Activated CD8-positive, alpha-beta memory T cell treated with anti-CD3 and anti-CD28 coated beads, Interleukin-2, amount 10 ng/mL, durations not matched to agents 7 days and 5 days (primary cell): Measurements from ENCODE around the gene PHPT1. TPM values are rescaled to one million over a fixed set of nuclear protein-coding genes. Genes with fewer than 3 reads are reported as not detected.
A peak's percentile ranks its signal among the peaks of the same experiment; 100 is the strongest.
"Not testable (repeated sequence)": the region's sequence is repeated elsewhere in the genome, so short reads cannot be mapped to it uniquely, and the experiment has no call there.

Experiments
- ATAC-seq: fragments of 150-1000 bp; cut with Tn5 transposase; one replicate; pipeline ENCODE4 v1.10.0; 2021; ENCODE audit warnings: moderate library complexity
- CTCF ChIA-PET: fragments of 350-600 bp; sonication (Branson Sonifier 250); formaldehyde crosslinking; loops from one replicate; lab custom pipeline; 2021; ENCODE audit warnings: antibody characterized with exemption; lab: Charles Lee
- DNase-seq: peaks from one replicate; pipeline ENCODE4 v3.0.0-alpha.2; 2020
- H3K27ac Mint-ChIP-seq: one replicate; pipeline ENCODE4 v1.8.0; 2021; ENCODE audit warnings: mild to moderate bottlenecking, mixed read lengths
- H3K27me3 Mint-ChIP-seq: one replicate; pipeline ENCODE4 v1.8.0; 2021; ENCODE audit warnings: mixed read lengths
- H3K36me3 Mint-ChIP-seq: one replicate; pipeline ENCODE4 v1.8.0; 2021; ENCODE audit warnings: mild to moderate bottlenecking, mixed read lengths
- H3K4me1 Mint-ChIP-seq: one replicate; pipeline ENCODE4 v1.8.0; 2021; ENCODE audit warnings: mixed read lengths
- H3K4me3 Mint-ChIP-seq: one replicate; pipeline ENCODE4 v1.8.0; 2021; ENCODE audit warnings: mild to moderate bottlenecking, moderate library complexity, mixed read lengths
- H3K9me3 Mint-ChIP-seq: one replicate; pipeline ENCODE4 v1.8.0; 2022; ENCODE audit warnings: low read depth, mixed read lengths
- total RNA-seq, 2 experiments: library from RNA; stranded (reverse); gene quantifications; one replicate each; pipeline ENCODE4 v1.2.3, GENCODE V29; 2021

The PHPT1 gene
- total RNA-seq, 2 experiments from 2014 or later, result 96.8 to 116 TPM

- ATAC-seq, H3K9me3 Mint-ChIP-seq, H3K36me3 Mint-ChIP-seq, DNase-seq: not testable (repeated sequence)
- CTCF ChIA-PET, result interaction anchor here (0.8 to 4.3 kb wide), 36 partner anchors 10 to 243 kb away, joined by 3 to 38 read pairs (median 5); partner anchors contain the start of genes ABCA2, C8G, EDF1 and FBXW5
- Mint-ChIP-seq H3K4me3 (peak overlapping the region; percentile 24), H3K27me3 (peaks cover 20% of the 10 kb centered on the region), H3K27ac (peak overlapping the region; percentile 46), H3K4me1 (peaks cover 19% of the 10 kb centered on the region)
Observed at GRCh38 chr9:136843159-136843800, 5.9 kb upstream of the PHPT1 start.

- DNase-seq, result peak; percentile 72
- peak overlapping the region; percentile 24 for H3K4me3 Mint-ChIP-seq
- H3K27ac Mint-ChIP-seq, result peak overlapping the region; percentile 46
- not testable (repeated sequence) for H3K9me3 Mint-ChIP-seq, ATAC-seq, H3K36me3 Mint-ChIP-seq
- CTCF ChIA-PET, result interaction anchor here (0.8 to 4.3 kb wide), 16 partner anchors 22 to 392 kb away, joined by 3 to 38 read pairs (median 6); partner anchors contain the start of genes ABCA2, C8G, FBXW5 and MAN1B1
- H3K27me3 Mint-ChIP-seq, result peaks cover 20% of the 10 kb centered on the region
- peaks cover 20% of the 10 kb centered on the region for H3K4me1 Mint-ChIP-seq
Observed at GRCh38 chr9:136843801-136844740, 5.1 kb upstream of the PHPT1 start.

DNA sequence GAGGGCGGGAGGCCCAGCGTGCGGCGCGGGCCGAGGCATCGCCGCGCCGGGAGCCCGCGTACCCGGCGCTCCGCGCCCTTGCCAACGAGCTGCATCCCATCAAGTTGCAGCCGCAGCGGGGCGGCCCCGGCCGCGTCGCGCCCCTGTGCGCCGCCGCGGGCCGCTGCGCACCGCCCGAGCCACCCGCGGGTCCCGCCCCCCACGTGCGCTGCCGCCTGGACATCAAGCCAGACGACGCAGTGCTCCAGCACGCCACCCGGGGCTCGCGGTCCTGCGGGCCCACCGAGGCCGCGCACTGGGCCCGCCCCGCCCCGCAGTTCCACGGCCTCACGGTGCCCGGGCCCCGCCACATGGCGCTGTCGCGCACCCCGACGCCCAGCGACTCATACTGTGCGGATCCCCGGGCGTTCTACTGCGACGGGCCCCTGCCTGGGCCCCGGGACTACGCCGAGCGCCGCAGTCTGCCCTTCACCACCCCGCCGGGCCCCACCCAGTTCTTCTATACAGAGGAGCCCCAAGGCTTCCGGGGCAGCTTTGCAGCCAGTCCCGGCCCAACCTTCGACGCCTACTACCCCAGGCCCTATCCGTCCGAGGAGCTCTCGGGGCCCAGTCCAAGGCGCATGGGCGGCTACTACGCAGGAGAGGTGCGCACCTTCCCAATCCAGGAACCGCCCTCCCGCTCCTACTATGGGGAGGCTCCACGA lies 4.3 kb upstream of the PHPT1 start:
- no peaks in the 10 kb centered on the region for H3K9me3 Mint-ChIP-seq

GRCh38 chr9:136845465-136846260 lies 3.5 kb upstream of the PHPT1 start:
- Mint-ChIP-seq H3K27me3 (peaks cover 20% of the 10 kb centered on the region), H3K4me3 (no peak overlapping the region), H3K27ac (peak overlapping the region; percentile 32)

More for the DNA sequence above, 4.3 kb upstream of the PHPT1 start:
- no peak overlapping the region for H3K4me3 Mint-ChIP-seq
- DNase-seq, result no peak
- peak overlapping the region; percentile 32 for H3K27ac Mint-ChIP-seq
- ATAC-seq, result no peak
- peaks cover 22% of the 10 kb centered on the region for H3K4me1 Mint-ChIP-seq
- CTCF ChIA-PET, result interaction anchor here (0.9 to 4.3 kb wide), 5 partner anchors 26 to 100 kb away, joined by 3 to 28 read pairs (median 16); partner anchors contain the start of genes C8G, FBXW5, RABL6 and TRAF2
- peaks cover 20% of the 10 kb centered on the region for H3K27me3 Mint-ChIP-seq
- H3K36me3 Mint-ChIP-seq, result peaks cover 3% of the 10 kb centered on the region

GRCh38 chr9:136846376-136847087 lies 2.7 kb upstream of the PHPT1 start:
- Mint-ChIP-seq H3K4me3 (no peak overlapping the region), H3K4me1 (peaks cover 25% of the 10 kb centered on the region), H3K36me3 (peaks cover 3% of the 10 kb centered on the region), H3K27me3 (peaks cover 20% of the 10 kb centered on the region), H3K9me3 (no peaks in the 10 kb centered on the region), H3K27ac (peak overlapping the region; percentile 28)
- no peak for ATAC-seq
- CTCF ChIA-PET, result interaction anchor here (0.7 to 2.3 kb wide), 5 partner anchors 29 to 149 kb away, joined by 3 to 6 read pairs (median 4); partner anchors contain the start of genes CLIC3, FBXW5 and TRAF2
- DNase-seq, result no peak

More at GRCh38 chr9:136845465-136846260, 3.5 kb upstream of the PHPT1 start:
- CTCF ChIA-PET, result interaction anchor here (1.2 to 4.3 kb wide), 5 partner anchors 29 to 150 kb away, joined by 3 to 28 read pairs (median 4); partner anchors contain the start of genes C8G, CLIC3, FBXW5 and RABL6
- Mint-ChIP-seq H3K4me1 (peaks cover 25% of the 10 kb centered on the region), H3K36me3 (peaks cover 3% of the 10 kb centered on the region), H3K9me3 (no peaks in the 10 kb centered on the region)
- DNase-seq (no peak), ATAC-seq (no peak)

- Mint-ChIP-seq H3K27ac (peak overlapping the region; percentile 69), H3K27me3 (peaks cover 20% of the 10 kb centered on the region), H3K9me3 (no peaks in the 10 kb centered on the region), H3K4me1 (peaks cover 21% of the 10 kb centered on the region), H3K36me3 (peaks cover 3% of the 10 kb centered on the region), H3K4me3 (peak overlapping the region; percentile 88)
- CTCF ChIA-PET, result interaction anchor here (0.7 to 2.3 kb wide), 9 partner anchors 28 to 188 kb away, joined by 3 to 10 read pairs (median 4); partner anchors contain the start of genes ABCA2, CLIC3, FBXW5 and TRAF2
- no peak for DNase-seq
- no peak for ATAC-seq
Observed at GRCh38 chr9:136847088-136847825, 2.0 kb upstream of the PHPT1 start.

- Mint-ChIP-seq H3K36me3 (peaks cover 3% of the 10 kb centered on the region), H3K4me3 (peak overlapping the region; percentile 88), H3K27ac (peak overlapping the region; percentile 69), H3K4me1 (peaks cover 21% of the 10 kb centered on the region), H3K27me3 (peaks cover 20% of the 10 kb centered on the region), H3K9me3 (no peaks in the 10 kb centered on the region)
- CTCF ChIA-PET, result interaction anchor here (0.7 to 2.3 kb wide), 9 partner anchors 34 to 188 kb away, joined by 3 to 10 read pairs (median 3); partner anchors contain the start of genes ABCA2, FBXW5 and TRAF2
- DNase-seq (peak; percentile 91), ATAC-seq (peak; percentile 35)
Observed at GRCh38 chr9:136847826-136848392, 1.3 kb upstream of the PHPT1 start.

DNA sequence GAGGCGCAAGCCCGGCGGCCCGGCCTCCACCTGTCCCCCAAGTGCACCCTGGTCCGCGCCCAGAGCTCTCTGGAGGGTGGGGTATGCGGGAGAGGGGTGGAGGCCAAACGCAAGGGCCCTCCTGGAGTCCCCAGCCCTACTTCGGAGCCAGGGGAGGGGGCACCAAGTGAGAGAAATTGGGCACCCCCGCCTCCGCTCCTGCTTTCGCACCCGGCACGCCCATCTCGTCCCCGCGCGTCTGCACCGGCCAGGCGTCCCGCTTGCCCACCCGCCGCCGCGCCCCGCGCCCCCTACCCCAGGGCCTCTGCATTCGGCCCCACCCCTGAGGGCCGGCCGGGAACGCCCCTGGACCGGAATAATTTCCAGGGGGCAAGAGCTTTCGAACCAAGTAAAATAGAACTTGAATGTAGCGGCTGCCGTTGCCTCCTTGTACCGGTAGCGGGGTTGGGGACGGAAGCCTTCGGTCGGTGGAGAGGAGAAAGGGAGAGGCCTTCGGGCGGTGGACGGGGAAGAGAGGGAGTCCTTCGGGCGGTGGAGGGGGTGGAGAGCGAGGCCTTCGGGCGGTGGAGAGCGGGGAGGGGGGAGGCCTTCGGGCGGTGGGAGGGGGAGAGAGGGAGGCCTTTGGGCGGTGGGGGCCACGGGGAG lies 694 bp upstream of the PHPT1 start:
- peak; percentile 2 for ATAC-seq
- Mint-ChIP-seq H3K27me3 (peaks cover 20% of the 10 kb centered on the region), H3K36me3 (peaks cover 3% of the 10 kb centered on the region), H3K27ac (peak overlapping the region; percentile 74), H3K4me1 (peaks cover 19% of the 10 kb centered on the region), H3K9me3 (no peaks in the 10 kb centered on the region), H3K4me3 (peak overlapping the region; percentile 88)
- DNase-seq, result peak; percentile 68
- CTCF ChIA-PET, result interaction anchor here (0.7 to 2.3 kb wide), 9 partner anchors 33 to 187 kb away, joined by 3 to 10 read pairs (median 3); partner anchors contain the start of genes ABCA2, FBXW5 and TRAF2

DNA sequence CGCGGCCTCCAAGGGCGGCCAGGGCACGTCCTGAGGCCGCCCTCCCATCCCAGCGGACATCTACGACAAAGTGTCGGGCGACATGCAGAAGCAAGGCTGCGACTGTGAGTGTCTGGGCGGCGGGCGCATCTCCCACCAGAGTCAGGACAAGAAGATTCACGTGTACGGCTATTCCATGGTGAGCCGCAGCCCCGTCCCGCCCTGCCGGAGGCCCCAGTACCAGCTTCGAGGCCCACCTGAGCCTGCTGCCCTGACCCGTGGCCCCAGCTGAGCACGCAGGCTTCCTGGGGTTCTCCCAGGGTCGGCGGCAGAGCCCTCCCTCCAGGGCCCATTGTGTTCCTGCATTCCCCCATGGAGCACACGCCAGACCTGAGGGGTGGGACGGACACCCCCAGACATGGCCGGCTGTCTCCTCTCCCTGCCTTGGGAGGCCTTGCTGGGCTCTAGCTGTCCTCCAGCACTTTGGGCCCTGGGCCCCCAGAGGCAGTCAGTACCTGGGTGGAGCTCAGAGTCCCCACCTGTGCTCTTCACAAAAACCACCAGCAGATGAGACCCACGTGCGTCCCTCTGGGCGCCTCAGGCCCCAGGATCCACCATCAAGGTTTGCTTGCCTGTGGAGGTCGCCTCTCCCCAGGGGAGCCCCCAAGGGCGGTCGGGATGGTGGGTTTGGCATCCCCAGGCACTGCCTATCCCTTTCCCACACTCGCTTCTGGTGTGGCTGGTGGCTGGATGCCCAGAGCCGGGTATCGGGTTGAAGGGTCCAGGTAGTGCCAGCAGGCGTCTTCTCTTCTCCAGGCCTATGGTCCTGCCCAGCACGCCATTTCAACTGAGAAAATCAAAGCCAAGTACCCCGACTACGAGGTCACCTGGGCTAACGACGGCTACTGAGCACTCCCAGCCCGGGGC lies 1.0 kb downstream of the PHPT1 start:
- ATAC-seq (no peak), DNase-seq (no peak)
- peaks cover 3% of the 10 kb centered on the region for H3K36me3 Mint-ChIP-seq
- H3K4me1 Mint-ChIP-seq, result peaks cover 16% of the 10 kb centered on the region
- H3K27ac Mint-ChIP-seq, result peak overlapping the region; percentile 81
- H3K27me3 Mint-ChIP-seq, result peaks cover 18% of the 10 kb centered on the region
- H3K9me3 Mint-ChIP-seq, result no peaks in the 10 kb centered on the region
- peak overlapping the region; percentile 88 for H3K4me3 Mint-ChIP-seq
- CTCF ChIA-PET, result interaction anchor here (1.0 kb wide), 1 partner anchor 185 kb away, joined by 3 read pairs; no protein-coding TSS in a partner anchor
